Measurements from ENCODE around the gene JUNB. TPM values are rescaled to one million over a fixed set of nuclear protein-coding genes. Genes with fewer than 3 reads are reported as not detected.
"Not testable (repeated sequence)": the region's sequence is repeated elsewhere in the genome, so short reads cannot be mapped to it uniquely, and the experiment has no call there.

JUNB gene
- total and polyA plus RNA-seq, 2 of the 8 experiments (the other 6 are each of a cell fraction or from before 2014, with no cell fraction given) = 7.4 to 10.0 TPM

DNA sequence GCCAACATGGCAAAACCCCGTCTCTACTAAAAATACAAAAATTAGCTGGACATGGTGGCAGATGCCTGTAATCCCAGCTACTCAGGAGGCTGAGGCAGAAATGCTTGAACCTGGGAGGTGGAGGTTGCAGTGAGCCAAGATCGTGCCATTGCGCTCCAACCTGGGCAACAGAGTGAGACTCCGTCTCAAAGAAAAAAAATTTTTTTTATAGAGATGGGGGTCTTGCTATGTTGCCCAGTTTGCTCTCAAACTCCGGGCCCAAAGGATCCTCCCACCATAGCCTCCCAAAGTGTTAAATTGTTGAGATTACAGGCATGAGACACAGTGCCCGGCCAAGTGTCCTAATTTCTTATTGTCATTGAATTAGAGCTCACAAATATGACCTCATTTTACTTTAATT, 25.9 kb downstream of the JUNB start:
- H4K8ac ChIP-seq (ENCODE audit: extremely low read depth, insufficient read depth, low read length); H2BK12ac ChIP-seq (ENCODE audit: low read depth, low read length); H3K79me2 ChIP-seq (ENCODE audit: control insufficient read depth in 1 of 2, insufficient read depth in 2 of 2, low read length in 2 of 2); H3K23ac ChIP-seq (ENCODE audit: insufficient read length); H2BK5ac ChIP-seq (ENCODE audit: low read depth, low read length); DNase-seq (ENCODE audit: low read depth in 1 of 2, low spot score in 2 of 2); H3K23me2 ChIP-seq (ENCODE audit: low read depth, low read length); H3K27ac ChIP-seq (ENCODE audit: low read depth, low read length); H3K4me2 ChIP-seq (ENCODE audit: insufficient read depth in 1 of 2, low read depth in 2 of 2, low read length in 2 of 2); H2AFZ ChIP-seq (ENCODE audit: low read length); H2BK120ac ChIP-seq (replicated peaks; ENCODE audit: low read depth, low read length); FAIRE-seq; H3K79me1 ChIP-seq (ENCODE audit: low read depth, low read length); H3K27me3 ChIP-seq (replicated peaks in 1 of 4; ENCODE audit: control insufficient read depth in 3 of 4, extremely low read depth in 1 of 4, insufficient read depth in 3 of 4, low read length in 3 of 4); H2BK20ac ChIP-seq (ENCODE audit: low read length); H2AK5ac ChIP-seq (ENCODE audit: low read depth, low read length); H3K9me3 ChIP-seq (ENCODE audit: insufficient read depth in 2 of 2, low read depth in 1 of 2, low read length in 1 of 2); H3K4ac ChIP-seq (replicated peaks; ENCODE audit: insufficient read length, low read depth, low read length); H4K91ac ChIP-seq (replicated peaks; ENCODE audit: insufficient read length, low read length); H3K4me1 ChIP-seq (replicated peaks in 1 of 4; ENCODE audit: control insufficient read depth in 3 of 4, insufficient read depth in 4 of 4, low read length in 3 of 4); H3K9ac ChIP-seq (replicated peaks in 1 of 4; ENCODE audit: extremely low read depth in 1 of 4, low read depth in 3 of 4, low read length in 3 of 4); H4K20me1 ChIP-seq (replicated peaks in 1 of 2; ENCODE audit: control insufficient read depth in 1 of 2, insufficient read depth in 2 of 2, low read length in 2 of 2); H2BK15ac ChIP-seq (ENCODE audit: low read length); H4K5ac ChIP-seq (ENCODE audit: insufficient read length, low read depth, low read length); H3K18ac ChIP-seq (ENCODE audit: extremely low read depth, low read length); H3K14ac ChIP-seq (ENCODE audit: insufficient read length); H3K56ac ChIP-seq (replicated peaks; ENCODE audit: insufficient read length, low read depth, low read length); H3K4me3 ChIP-seq (ENCODE audit: extremely low read depth in 1 of 4, insufficient read depth in 2 of 4, low read depth in 3 of 4, low read length in 4 of 4): not testable (repeated sequence)
- CTCF ChIA-PET (ENCODE audit: partially characterized antibody) = interaction anchor here (0.6 to 2.4 kb wide), 4 partner anchors 8 to 68 kb away, joined by 3 to 12 read pairs (median 4); partner anchors contain the start of gene RNASEH2A
- H3K36me3 ChIP-seq (ENCODE audit: control insufficient read depth in 2 of 4, insufficient read depth in 4 of 4, low read length in 3 of 4) = peaks cover 3 to 26% (median 12%) of the 10 kb centered on the region in 4 experiments; a peak in 6 of 8 replicates
- WGBS, 2 experiments (ENCODE audit: extremely low coverage in 1 of 2, insufficient coverage in 1 of 2, insufficient read length in 1 of 2, insufficient replicate concordance in 2 of 2, low coverage in 1 of 2, low lambda C conversion rate in 2 of 2, missing lambda C conversion rate in 1 of 2) = 96% methylated on average over 6 of the region's 6 CpGs; no CpG with 5 or more reads in 1 of the 2 experiments
- POLR2A ChIA-PET (ENCODE audit: partially characterized antibody) = interaction anchor here (0.6 to 2.4 kb wide), 5 partner anchors 11 to 96 kb away, joined by 3 to 9 read pairs (median 3); partner anchors contain the start of gene RNASEH2A

DNA sequence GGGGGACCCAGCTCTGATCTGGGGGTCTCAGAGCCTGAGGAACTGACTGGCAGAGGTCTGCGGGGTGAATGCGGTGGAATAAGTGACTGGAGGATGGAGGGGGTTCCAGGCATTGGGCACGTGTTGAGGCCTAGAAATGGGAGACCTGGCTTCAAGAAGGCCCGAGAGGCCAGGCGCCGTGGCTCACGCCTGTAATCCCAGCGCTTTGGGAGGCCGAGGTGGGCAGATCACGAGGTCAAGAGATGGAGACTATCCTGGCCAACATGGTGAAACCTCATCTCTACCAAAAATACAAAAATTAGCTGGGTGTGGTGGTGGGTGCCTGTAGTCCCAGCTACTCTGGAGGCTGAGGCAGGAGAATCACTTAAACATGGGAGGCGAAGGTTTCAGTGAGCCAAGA, 26.5 kb downstream of the JUNB start:
- H3K14ac ChIP-seq (ENCODE audit: insufficient read length); H3K9me3 ChIP-seq (ENCODE audit: insufficient read depth in 2 of 2, low read depth in 1 of 2, low read length in 1 of 2); H2BK5ac ChIP-seq (ENCODE audit: low read depth, low read length); H3K27me3 ChIP-seq (replicated peaks in 1 of 4; ENCODE audit: control insufficient read depth in 3 of 4, extremely low read depth in 1 of 4, insufficient read depth in 3 of 4, low read length in 3 of 4); H2BK15ac ChIP-seq (ENCODE audit: low read length); H2AK5ac ChIP-seq (ENCODE audit: low read depth, low read length); H3K79me1 ChIP-seq (ENCODE audit: low read depth, low read length); H3K4me3 ChIP-seq (ENCODE audit: extremely low read depth in 1 of 4, insufficient read depth in 2 of 4, low read depth in 3 of 4, low read length in 4 of 4); H3K79me2 ChIP-seq (ENCODE audit: control insufficient read depth in 1 of 2, insufficient read depth in 2 of 2, low read length in 2 of 2); H3K4me2 ChIP-seq (ENCODE audit: insufficient read depth in 1 of 2, low read depth in 2 of 2, low read length in 2 of 2); H3K4me1 ChIP-seq (replicated peaks in 1 of 4; ENCODE audit: control insufficient read depth in 3 of 4, insufficient read depth in 4 of 4, low read length in 3 of 4); H4K5ac ChIP-seq (ENCODE audit: insufficient read length, low read depth, low read length); H3K4ac ChIP-seq (replicated peaks; ENCODE audit: insufficient read length, low read depth, low read length); H3K27ac ChIP-seq (ENCODE audit: low read depth, low read length); H2BK20ac ChIP-seq (ENCODE audit: low read length); DNase-seq (ENCODE audit: low read depth in 1 of 2, low spot score in 2 of 2); H3K9ac ChIP-seq (replicated peaks in 1 of 4; ENCODE audit: extremely low read depth in 1 of 4, low read depth in 3 of 4, low read length in 3 of 4); H3K23me2 ChIP-seq (ENCODE audit: low read depth, low read length); H4K20me1 ChIP-seq (replicated peaks in 1 of 2; ENCODE audit: control insufficient read depth in 1 of 2, insufficient read depth in 2 of 2, low read length in 2 of 2); H2AFZ ChIP-seq (ENCODE audit: low read length); H3K56ac ChIP-seq (replicated peaks; ENCODE audit: insufficient read length, low read depth, low read length); FAIRE-seq; H2BK120ac ChIP-seq (replicated peaks; ENCODE audit: low read depth, low read length); H4K91ac ChIP-seq (replicated peaks; ENCODE audit: insufficient read length, low read length); H3K18ac ChIP-seq (ENCODE audit: extremely low read depth, low read length); H4K8ac ChIP-seq (ENCODE audit: extremely low read depth, insufficient read depth, low read length); H2BK12ac ChIP-seq (ENCODE audit: low read depth, low read length); H3K23ac ChIP-seq (ENCODE audit: insufficient read length): not testable (repeated sequence)
- peaks cover 3 to 21% (median 12%) of the 10 kb centered on the region in 4 experiments; a peak in 6 of 8 replicates for H3K36me3 ChIP-seq (ENCODE audit: control insufficient read depth in 2 of 4, insufficient read depth in 4 of 4, low read length in 3 of 4)
- ChIA-PET POLR2A (ENCODE audit: partially characterized antibody) (interaction anchor here (0.6 to 2.4 kb wide), 7 partner anchors 9 to 97 kb away, joined by 3 to 9 read pairs (median 3); partner anchors contain the start of gene RNASEH2A), CTCF (ENCODE audit: partially characterized antibody) (interaction anchor here (0.6 to 2.4 kb wide), 4 partner anchors 11 to 104 kb away, joined by 3 to 12 read pairs (median 4); partner anchors contain the start of gene RNASEH2A)
- 83% methylated on average over 11 of the region's 11 CpGs; no CpG with 5 or more reads in 1 of the 2 experiments for WGBS, 2 experiments (ENCODE audit: extremely low coverage in 1 of 2, insufficient coverage in 1 of 2, insufficient read length in 1 of 2, insufficient replicate concordance in 2 of 2, low coverage in 1 of 2, low lambda C conversion rate in 2 of 2, missing lambda C conversion rate in 1 of 2)
